HG03442 (cell line): ENCODE results near the gene TNFRSF1B.

Source experiments
- ATAC-seq: cut with Tn5 transposase; IDR thresholded peaks from one replicate; pipeline ENCODE4 v1.9.1; 2021; ENCODE audit warnings: mild to moderate bottlenecking, moderate library complexity; ENCODE audit not compliant: unreplicated experiment

The TNFRSF1B gene

GRCh38 chr1:12141163-12141850 is 25.5 kb upstream of the TNFRSF1B start:
- no peak for ATAC-seq

DNA sequence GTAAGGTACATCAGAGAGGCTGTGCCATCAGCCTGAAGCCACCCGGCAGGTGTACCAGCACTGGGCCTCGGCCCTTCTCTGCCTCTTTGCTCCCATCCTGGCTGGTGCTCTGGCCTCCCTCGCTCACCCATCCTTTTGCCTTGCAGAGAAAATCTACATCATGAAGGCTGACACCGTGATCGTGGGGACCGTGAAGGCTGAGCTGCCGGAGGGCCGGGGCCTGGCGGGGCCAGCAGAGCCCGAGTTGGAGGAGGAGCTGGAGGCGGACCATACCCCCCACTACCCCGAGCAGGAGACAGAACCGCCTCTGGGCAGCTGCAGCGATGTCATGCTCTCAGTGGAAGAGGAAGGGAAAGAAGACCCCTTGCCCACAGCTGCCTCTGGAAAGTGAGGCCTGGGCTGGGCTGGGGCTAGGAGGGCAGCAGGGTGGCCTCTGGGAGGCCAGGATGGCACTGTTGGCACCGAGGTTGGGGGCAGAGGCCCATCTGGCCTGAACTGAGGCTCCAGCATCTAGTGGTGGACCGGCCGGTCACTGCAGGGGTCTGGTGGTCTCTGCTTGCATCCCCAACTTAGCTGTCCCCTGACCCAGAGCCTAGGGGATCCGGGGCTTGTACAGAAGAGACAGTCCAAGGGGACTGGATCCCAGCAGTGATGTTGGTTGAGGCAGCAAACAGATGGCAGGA is 24.5 kb upstream of the TNFRSF1B start:
- no peak for ATAC-seq

DNA sequence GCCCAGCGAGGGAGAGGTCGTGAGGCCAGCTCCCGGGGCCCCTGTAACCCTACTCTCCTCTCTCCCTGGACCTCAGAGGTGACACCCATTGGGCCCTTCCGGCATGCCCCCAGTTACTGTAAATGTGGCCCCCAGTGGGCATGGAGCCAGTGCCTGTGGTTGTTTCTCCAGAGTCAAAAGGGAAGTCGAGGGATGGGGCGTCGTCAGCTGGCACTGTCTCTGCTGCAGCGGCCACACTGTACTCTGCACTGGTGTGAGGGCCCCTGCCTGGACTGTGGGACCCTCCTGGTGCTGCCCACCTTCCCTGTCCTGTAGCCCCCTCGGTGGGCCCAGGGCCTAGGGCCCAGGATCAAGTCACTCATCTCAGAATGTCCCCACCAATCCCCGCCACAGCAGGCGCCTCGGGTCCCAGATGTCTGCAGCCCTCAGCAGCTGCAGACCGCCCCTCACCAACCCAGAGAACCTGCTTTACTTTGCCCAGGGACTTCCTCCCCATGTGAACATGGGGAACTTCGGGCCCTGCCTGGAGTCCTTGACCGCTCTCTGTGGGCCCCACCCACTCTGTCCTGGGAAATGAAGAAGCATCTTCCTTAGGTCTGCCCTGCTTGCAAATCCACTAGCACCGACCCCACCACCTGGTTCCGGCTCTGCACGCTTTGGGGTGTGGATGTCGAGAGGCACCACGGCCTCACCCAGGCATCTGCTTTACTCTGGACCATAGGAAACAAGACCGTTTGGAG is 23.7 kb upstream of the TNFRSF1B start:
- ATAC-seq, result no peak

DNA sequence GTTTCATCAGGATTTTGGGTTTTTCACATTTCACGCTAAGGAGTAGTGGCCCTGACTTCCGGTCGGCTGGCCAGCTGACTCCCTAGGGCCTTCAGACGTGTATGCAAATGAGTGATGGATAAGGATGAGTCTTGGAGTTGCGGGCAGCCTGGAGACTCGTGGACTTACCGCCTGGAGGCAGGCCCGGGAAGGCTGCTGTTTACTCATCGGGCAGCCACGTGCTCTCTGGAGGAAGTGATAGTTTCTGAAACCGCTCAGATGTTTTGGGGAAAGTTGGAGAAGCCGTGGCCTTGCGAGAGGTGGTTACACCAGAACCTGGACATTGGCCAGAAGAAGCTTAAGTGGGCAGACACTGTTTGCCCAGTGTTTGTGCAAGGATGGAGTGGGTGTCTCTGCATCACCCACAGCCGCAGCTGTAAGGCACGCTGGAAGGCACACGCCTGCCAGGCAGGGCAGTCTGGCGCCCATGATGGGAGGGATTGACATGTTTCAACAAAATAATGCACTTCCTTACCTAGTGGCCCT is 23.1 kb upstream of the TNFRSF1B start:
- no peak for ATAC-seq

DNA sequence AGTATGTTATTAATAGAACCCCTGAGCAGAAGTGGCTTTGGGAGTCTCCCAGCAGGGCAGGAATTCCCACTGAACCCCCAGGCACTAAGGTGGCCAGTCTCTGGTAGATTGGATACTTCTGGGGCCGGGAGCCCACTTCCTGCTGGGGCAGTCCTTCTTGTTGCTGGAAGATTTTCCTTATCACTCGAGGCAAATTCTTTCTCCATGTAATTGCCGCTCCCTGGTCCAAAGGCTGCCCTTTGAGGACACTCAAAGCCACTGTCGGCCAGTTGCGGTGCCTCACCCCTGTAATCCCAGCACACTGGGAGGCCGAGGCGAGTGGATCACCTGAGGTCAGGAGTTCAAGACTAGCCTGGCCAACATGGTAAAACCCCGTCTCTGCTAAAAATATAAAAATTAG is 22.6 kb upstream of the TNFRSF1B start:
- no peak for ATAC-seq

DNA sequence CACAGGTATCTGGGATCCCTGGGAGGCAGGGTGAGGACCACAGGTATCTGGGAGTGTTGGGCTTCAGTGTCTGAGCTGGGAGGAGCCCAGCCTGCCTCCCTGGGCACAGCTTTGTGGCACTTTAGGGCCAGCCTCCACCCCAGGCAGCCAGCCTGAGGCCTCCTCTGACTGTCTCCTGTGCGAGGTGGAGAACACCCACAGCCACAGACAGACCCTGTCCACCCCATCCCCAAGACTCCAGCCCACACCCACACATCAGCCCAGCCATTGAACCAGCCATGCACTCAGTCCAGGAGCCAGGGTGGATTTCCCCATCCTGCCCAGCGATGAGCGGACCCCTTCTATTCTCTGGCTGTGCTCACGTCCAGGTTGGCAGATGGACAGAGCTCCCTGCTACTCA is 21.8 kb upstream of the TNFRSF1B start:
- no peak for ATAC-seq

GRCh38 chr1:12145616-12146342 is 21.0 kb upstream of the TNFRSF1B start:
- no peak for ATAC-seq

GRCh38 chr1:12146343-12147112 is 20.3 kb upstream of the TNFRSF1B start:
- ATAC-seq, result no peak

DNA sequence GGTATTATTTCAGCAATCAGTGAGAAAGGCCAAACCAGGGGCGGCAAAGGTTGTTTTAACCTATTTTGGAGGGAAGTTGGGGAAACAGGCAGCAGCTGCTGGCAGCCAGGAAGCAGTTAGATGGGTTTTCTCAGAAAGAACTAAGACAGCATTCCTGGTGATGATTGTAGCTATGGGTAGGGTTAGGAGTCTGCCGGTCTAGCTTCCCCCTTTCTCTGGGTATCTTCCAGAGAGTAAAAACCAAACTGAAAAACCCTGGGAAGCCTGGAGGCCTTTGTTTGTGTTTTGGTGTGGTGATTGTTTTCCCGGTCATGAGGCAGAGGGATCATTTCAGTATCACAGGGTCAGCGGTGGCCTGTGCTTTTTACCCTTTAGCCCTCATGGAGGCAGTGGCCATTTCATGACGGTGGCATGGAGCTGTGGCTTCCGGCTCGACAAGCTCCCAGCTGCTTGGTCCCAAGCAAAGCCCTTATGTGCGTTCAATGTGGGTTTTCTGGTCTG is 19.5 kb upstream of the TNFRSF1B start:
- ATAC-seq, result no peak

- ATAC-seq, result no peak
Observed at GRCh38 chr1:12148160-12148957, 18.4 kb upstream of the TNFRSF1B start.

DNA sequence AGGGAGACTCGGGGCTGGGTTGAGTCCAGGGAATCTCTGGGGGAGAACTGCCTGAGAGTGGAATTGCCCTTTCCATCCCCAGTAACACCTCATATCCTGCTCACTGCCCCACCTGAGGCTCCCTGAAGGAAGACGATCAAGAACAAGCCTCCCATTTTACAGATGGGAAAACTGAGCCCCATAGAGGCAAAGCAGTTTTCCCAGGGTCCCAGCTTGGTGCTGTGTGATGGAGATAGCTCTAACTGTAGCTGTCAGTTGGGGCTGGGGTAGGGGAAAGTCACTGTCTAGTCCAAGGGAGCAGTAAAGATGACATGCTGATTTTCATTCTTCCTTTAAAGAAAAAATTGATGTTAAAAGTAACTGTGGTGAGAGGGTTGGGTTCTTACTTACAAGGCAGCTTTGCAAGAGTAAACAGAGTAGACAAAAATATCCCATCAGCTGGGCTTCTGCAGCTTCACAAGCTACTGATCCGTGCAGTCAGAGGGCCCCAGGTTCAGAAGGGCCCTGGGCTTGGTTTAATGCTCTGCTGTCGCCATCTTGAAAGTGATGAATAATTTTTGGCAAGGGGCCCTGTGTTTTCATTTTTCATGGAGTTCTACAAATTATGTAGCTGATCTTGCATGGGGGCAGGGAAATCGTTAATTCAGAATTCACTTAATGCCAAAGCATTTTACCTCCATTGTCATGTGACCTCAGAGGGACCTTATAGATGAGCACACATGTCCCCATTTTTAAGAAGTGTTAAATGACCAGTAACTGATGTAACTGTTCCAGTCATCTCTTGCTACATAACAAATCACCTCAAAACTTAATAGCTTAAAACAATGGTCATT is 17.6 kb upstream of the TNFRSF1B start:
- no peak for ATAC-seq

DNA sequence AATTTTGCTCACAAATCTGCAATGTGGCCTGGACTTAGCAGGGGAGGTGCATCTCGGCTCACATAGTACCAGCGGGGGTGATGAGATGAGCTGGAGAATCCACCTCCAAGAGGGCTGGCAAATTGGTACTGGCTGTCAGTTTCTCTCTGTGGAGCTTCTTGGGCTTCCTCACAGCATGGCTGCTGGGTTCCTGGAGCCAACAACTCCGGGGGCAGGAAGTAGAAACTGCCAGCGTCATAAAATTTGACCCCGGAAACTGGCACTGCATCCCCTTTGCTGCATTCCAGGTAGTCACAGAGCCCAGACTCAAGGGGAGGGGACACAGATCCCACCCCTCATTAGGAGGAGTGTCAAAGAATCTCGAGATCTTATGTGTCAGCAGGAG is 17.0 kb upstream of the TNFRSF1B start:
- no peak for ATAC-seq

DNA sequence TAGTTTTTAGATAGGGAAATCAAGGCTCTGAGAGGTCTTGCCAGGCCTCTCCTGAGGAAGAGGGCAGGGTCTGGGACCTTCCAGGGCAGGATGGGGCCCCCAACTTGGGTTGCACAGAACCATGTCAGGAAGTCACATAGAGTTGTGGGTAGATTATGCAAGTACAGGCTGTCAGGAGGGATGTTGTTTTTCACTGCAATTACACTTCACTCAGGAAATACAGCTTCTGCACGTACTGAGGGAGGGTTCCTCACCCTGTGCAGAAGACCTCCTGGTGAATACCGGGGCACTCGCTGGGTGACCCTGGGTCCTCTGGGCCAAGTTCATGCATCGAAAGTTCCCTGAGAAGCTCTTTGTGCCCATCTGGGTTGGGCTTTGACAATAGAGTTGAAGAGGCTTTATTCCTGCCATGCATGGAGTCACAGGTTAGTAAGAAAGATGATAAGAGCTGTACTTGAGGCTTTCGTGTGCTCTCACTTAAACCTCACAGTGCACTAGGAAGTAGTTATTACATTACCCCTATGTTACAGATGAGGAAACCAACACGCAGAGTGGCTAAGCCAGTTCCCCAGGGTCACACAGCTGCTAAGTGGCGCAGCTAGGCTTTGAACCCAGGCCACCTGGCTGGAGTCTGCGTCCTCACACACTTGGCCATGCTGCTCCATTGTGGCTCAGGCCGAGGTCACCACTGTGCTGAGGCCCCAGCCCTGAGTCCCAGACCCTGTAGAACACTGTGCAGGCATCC is 16.2 kb upstream of the TNFRSF1B start:
- ATAC-seq, result no peak

DNA sequence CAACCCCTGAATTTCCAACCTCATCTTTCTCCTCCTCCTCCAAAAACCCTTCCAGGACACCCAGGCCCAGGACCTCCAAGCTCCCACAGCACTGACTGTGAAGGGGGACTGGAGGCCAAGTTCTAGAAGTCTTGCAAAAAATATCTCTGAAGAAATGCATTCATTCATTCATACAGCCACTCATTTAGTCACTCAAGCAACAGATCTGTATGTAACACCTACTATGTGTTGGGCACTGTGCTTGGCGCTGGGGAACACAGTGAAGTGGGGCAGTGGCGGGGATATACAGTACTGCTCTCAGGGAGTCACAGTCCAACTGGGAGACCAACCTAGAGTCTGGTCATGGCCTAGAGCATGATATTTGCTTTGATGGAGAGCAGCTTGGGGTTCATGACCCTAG is 15.3 kb upstream of the TNFRSF1B start:
- ATAC-seq, result no peak

GRCh38 chr1:12152113-12152891 is 14.5 kb upstream of the TNFRSF1B start:
- ATAC-seq, result peak; percentile 54

- ATAC-seq, result peak; percentile 33
Observed at GRCh38 chr1:12153181-12153785, 13.5 kb upstream of the TNFRSF1B start.

DNA sequence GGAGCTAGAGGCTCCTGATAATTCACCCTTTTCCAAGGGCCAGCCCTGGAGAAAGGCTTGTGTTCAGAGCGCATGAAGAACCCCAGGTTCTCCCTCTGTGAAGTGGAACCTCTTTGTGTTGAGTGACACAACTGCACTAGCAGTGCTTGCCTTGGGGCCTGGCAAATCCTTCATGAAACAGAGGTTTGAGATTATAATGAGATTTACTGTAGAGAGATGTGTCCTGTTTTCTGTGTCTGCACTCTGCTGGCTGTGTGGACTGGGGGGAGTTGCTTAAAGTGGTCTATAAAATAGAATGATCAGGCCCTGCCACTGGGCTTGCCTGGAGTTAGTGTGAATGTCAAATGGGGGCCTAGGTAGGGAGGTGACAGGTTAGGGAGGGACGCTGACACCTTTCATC is 11.5 kb upstream of the TNFRSF1B start:
- no peak for ATAC-seq
